T47D (cell line): ENCODE data around the gene STX10.

Source experiments
- DNase-seq, 2 experiments: peaks; one replicate each; pipeline versions ENCODE4 v3.0.0 to v3.0.0-alpha.2; 2011 to 2012; ENCODE audit warnings: low read depth in 1 of 2, low spot score in 1 of 2
- JUND ChIP-seq: IDR thresholded peaks from 2 replicates; pipeline ENCODE4 v1.6.1; 2012; ENCODE audit warnings: low read depth
- in situ Hi-C: cut with HindIII; loops from 2 replicates; pipeline ENCODE4 v1.10.0; 2016; ENCODE audit warnings: low sequenced_read_pairs, low pct_unique_long_range_greater_than_20kb

The STX10 gene

DNA sequence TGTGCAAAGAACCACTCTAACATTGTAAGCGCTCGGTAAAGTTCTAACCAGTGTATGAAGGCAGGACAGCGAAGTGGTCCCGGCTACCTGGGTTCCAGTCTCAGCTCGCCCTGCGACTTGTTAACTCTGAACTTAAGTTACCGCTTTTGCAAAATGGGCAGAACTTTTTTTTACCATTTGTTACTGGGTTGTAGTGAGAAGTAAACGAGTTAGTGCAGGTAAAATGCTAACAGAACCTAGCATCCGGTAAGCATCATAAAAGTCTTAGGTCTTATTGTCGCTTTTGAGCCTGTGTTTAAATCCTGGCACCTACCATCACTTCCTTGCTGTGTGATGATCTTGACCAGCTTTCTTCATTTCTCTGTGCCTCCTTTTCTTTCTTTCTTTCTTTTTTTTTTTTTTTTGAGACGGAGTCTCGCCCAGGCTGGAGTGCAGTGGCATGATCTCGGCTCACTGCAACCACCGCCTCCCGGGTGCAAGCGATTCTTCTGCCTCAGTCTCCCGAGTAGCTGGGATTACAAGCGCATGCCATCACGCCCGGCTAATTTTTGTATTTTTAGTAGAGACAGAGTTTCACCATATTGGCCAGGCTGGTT is 32.9 kb downstream of the STX10 start:
- TF ChIP-seq JUND, result no peak
- in situ Hi-C loops, result no loop called here
- no peak for DNase-seq

DNA sequence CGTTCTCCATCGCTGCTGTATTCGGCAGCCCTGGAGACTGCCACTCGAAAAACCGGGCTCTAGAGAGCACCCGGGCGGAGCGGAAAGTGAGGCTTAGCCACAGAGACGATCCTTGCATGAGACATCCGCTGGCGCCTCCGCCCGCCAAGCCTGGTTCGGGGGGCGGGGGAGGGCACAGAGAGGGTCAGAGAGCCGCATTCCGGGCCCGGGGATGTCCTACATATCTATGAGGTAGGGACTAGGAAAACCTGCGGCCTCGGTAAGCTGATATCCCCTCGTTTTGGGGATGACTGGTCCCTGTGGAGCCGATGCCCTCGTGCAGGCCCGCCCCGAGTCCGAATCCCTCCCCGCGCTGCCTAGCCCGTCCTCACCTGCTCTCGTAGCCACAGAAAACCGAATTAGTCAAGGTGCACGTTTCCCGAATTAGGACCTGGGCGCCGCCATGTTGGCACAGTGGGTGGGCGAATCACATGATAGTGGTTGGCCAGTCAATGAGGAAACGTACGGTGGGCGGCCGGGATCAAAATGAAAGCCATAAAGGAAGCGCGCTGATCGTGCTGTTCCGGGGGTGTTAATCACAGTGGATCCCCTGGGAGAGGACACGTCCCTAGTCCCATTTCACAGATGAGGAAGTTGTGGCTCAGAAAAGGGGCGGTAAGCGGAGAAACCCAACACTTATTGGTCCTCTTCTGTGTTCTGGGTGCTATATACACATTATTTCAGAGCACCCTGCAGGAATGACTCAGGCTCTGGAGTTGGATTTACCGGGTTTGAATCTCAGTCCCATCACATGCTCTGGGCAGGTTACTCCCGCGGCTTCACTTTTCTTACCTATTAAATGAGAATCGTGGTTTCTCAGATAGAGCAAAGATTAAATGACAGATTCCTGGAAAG is 33.6 kb downstream of the STX10 start, which contains the start of gene TRMT1:
Gene TRMT1, minus strand, starts transcription at position 459 of the 894 bp plus-strand sequence. Its CDS starts 341 bp downstream, at position 118.
- no peak for TF ChIP-seq JUND
- peak; percentile 88 to 89 for DNase-seq
- in situ Hi-C loops, result no loop called here

DNA sequence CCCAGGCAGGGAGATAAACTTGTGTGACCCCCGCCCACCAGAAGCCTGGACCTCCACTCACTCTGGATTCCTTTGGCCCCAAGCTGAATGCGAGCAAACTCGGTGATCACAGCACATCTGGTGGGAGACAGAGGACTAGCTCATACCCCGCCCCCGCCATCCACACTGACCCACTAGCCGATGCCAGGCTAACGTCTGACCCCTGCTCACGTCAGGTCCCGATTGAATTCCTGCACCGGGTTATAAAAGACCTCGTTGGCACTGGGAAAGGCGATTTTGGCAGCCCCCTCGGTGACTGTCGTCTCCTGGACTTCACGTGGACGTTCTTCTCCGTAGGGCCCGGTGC is 34.3 kb downstream of the STX10 start:
- DNase-seq, result no peak
- TF ChIP-seq JUND, result no peak
- in situ Hi-C loops, result no loop called here

DNA sequence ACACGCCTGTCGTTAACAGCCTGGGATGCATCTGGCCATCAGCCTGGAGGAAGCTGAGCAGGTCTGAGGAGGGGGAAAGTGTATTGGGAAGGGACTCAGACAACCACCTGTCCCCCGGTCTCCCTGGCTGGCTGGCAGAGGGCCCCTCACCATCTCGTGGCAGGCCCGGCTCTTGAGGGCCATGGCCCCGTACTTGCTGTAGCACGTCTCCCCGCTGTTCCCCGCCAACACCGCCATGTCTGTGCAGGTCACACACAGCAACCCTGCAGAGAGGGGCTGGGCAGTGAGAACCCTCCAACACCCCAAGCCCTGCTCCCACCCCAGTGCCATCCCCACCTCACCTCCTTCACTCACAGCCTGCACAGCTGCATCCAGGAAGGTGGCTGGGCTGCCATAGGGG is 37.6 kb downstream of the STX10 start:
- in situ Hi-C loops, result no loop called here
- DNase-seq, result no peak
- no peak for TF ChIP-seq JUND

DNA sequence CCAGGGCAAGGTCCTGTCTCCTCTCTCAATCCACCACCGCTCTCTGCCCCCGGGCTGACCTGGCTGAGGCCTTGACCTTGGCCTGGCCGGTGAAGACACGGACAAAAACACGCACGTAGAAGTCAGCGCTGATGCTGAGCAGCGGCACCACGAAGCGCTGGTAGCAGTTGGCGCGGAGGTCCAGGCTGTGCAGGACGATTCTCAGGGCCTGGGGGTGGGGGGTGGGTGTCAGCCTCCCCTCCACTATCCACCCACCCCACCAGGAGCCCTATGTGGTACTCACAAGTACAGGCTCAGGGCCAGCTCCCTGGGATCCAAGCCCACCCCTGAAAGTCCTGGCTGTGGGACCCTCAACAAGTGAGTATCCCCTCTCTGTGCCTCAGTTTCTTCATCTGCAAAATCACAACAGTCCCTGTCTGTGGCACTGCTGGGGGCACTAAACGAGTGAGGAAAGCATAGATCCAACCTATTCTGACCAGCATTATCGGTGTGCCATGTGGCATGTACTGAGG is 40.0 kb downstream of the STX10 start:
- DNase-seq, result no peak
- in situ Hi-C loops, result no loop called here
- no peak for TF ChIP-seq JUND

DNA sequence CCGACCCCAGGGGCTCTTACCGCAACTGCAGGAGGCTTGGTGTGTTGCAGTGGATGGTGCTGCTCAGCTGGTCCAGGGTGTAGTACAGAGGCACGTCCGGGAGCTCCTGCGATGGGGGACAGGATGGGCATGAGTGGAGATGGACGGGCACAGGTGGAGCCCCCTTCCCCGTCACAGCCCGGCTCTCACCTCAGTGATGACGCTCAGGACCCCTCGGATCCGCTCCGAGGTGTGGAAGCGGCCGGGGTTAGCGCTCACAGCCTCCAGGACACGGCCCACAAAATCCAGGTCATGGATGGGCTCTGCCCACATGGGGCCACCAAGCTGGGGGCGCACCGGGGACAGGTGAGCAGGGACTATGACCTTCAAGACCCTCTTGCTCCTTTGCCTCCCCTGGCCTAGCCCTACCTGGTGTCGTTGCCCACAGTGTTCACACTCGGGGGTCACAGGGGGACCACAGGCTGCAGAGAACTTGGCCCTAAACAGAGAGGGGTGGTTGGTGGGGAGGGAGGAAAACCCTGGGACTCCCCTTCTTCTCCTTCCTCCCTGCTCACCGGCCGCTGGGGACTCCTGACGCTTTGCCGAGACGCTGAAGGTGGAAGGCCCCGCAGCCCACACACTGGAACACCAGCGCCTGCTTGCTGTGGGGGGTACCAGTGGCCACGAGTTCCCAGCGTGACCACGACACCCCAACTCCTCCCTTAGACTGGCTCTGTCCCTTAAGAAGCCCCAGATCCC is 40.6 kb downstream of the STX10 start:
- TF ChIP-seq JUND, result no peak
- in situ Hi-C loops, result no loop called here
- DNase-seq, result no peak

DNA sequence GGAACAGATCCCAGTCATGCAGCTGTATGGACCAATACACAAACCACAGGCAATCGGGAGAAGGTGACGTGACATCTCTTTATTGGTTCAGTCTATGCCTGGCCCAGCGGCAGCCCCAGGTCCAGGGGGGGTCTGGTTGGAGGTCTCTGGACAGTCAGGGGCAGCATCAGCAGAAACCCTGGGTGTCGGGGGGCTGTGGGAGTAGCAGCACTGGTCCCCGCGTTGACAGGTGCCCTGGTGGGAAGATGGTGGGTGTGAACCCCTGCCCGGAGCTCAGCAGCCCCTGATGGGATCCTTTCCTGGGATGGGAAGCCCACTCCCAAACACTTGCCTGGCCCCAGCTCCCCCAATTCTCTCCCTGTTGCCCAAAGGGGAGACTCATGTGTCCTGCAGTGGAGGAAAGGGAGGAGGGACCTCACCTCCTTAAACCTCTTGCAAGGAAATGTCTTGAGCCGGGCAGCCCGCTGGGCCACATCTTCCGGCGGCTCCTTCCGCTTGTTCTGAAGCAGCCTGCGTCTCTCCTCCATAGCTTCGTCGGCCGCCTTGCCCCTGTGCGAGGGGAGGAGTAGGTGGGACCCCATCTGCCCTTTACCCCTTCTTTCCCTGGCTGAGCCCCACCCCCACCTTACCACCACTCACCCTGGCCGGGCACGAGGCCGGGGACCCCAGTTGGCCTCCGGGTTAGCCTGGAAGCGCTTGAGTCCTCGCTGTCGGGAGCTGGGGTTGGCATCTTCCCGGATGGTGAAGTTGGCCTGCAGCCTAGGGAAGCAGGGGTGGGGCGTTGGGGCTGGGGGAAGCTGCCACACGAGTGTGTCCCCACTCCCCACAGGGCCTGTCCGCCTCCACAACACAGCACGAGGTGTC is 45.1 kb downstream of the STX10 start:
- in situ Hi-C loops, result no loop called here

DNA sequence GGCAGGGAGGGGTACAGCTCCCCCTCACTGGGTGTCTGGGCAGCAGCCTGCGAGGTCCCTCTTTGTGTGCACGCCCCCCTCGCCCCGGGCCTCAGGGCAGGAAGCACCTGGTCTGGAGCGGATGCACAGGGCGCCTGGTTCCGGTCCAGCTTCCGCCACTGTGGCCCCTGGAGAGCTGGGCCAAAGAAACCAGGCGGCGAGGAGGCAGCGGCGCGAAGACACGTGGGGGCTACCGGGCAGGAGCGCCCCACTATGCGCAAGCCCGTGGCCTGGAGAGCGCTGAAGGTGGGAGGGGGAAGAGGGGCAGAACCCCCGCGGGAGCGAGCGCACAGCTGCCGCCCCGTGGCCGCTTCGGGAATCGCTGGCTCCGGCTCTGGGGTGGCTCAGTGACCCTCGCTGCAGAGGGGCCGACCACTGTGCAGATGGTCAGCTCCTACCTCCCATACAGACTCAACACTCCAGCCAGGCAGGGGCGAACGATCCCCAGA is 45.8 kb downstream of the STX10 start:
- DNase-seq, result no peak
- in situ Hi-C loops, result no loop called here
- no peak for TF ChIP-seq JUND

More for the DNA sequence above, 45.1 kb downstream of the STX10 start:
- no peak for DNase-seq
- TF ChIP-seq JUND, result no peak

DNA sequence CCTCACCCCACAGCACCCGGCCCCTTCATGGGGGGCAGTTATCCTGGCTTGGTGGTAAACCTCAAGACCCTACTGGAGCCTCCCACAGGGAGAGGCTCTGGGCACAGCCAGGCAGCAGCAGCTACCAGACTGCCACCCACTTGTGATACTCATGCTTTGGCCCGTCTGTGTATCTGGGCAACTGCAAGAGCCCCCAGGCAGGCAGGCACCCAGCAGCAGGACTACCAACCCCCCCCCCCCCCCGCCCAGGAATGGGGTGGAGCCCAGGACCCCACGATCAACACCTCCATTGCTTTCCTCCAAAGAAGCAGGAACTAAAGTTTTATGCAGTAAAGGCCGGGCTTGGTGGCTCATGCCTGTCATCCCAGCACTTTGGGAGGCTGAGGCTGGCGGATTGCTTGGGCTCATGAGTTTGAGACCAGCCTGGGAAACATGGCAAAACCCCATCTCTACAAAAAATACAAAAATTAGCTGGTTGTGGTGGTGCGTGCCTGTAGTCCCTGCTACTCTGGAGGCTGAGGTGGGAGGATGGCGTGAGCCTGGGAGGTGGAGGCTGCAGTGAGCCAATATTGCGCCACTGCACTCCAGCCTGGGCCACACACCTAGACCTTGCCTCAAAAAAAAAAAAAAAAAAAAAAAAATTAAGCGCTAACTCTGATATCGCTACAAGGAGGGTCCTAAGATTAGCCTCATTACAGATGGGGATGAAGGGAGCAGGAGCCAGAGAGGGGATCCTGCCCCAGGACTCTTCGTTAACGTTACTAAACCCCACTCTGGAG is 46.4 kb downstream of the STX10 start:
- TF ChIP-seq JUND, result no peak
- no peak for DNase-seq
- in situ Hi-C loops, result no loop called here

DNA sequence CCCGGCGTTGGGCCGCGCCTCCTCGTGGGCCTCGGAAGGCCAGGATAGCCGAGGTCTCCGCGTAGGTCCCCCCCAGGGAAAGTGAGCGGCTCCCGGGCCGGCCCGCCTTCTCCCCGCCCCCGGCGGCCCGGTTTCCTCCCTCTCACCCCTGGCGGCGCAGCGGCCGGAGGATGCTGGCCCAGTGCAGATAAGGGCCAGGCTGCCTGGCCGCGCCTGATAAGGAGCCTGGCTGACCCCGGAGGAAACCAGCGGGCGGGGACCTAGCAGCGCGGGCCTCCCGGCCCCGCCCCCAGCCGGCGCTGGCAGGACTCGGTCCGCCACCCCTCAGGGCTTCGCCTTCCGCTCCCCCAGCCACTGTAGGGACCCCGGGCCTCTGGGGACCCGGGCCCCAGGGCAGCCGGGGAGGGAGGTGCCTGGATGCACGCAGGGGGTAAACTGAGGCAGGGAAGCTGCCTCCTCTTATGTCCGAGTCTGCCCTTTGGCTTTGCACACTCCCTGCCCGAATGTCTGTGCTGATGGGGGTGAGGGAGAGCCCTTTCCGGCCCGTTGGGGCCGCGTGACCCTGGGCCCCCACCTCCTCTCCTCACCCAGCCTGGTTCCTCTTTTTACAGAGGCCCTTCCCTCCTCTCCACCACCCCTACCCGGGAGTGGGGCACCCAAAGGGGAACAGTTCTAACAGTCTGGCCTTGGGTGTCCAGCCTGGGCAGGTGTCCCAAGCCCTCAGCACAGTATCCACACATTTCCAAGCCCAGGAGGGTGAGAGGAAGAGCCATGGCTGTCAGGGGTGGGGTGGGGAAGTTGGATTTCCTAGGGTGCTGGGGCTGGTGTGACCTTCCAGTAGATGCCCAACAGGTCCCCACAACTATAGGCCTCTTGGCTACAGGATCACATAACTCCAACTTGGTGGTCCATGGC is 47.3 kb downstream of the STX10 start, which contains the start of gene LYL1:
Gene LYL1, minus strand, starts transcription at position 193 of the 915 bp plus-strand sequence. CDS start 1,687 bp downstream, outside the sequence.
- TF ChIP-seq JUND, result no peak
- DNase-seq, result no peak
- in situ Hi-C loops, result no loop called here

DNA sequence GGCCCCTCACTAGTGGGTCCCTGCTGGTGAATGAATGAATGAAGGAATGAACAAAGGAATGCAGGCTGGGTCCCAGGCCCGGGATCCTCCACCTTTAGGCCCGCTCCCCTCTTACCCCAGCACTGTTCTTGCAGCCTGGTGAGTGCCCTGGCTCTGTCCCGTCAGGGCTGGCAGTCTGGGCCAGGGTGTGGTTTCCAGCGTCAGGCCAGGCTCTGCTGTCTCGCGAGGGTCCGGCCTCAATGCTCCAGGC is 47.8 kb downstream of the STX10 start:
- no peak for DNase-seq
- in situ Hi-C loops, result no loop called here
- no peak for TF ChIP-seq JUND
